PC-3 (cell line): Measurements from ENCODE around the gene AKAP17A.

ENCODE experiments used
- EZH2 ChIP-seq: fragments of 300-600 bp; sonication (generic); IDR thresholded peaks from one replicate; pipeline ENCODE4 v1.6.1; 2017; ENCODE audit warnings: antibody characterized with exemption, mild to moderate bottlenecking, low read length; ENCODE audit not compliant: unreplicated experiment
- EZH2phosphoT487 ChIP-seq: fragments of 300-600 bp; sonication (generic); IDR thresholded peaks from 2 replicates; pipeline ENCODE4 v1.6.1; 2018; ENCODE audit warnings: mild to moderate bottlenecking, antibody characterized with exemption, low read length, borderline replicate concordance
- TF ChIP-seq, protein P1 (sequence below): fragments of 300-600 bp; sonication (generic); conservative IDR thresholded peaks from 2 replicates; pipeline ENCODE4 v1.5.1; 2017; ENCODE audit warnings: antibody characterized with exemption, low read depth, mild to moderate bottlenecking, low read length

DNA sequence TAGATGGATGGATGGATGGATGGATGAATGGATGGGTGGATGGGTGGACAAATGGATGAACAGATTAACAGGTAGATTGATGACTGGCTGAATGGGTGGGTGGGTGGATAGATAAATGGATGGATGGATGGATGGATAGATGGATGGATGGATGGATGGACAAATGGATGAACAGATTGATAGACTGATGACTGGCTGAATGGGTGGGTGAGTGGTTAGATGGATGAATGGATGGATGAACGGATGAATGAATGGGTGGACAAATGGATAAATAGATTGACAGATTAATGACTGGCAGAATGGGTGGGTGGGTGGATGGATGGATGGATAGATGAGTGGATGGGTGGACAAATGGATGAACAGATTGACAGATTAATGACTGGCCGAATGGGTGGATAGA is 13.6 kb upstream of the AKAP17A start:
- TF ChIP-seq, protein P1, sequence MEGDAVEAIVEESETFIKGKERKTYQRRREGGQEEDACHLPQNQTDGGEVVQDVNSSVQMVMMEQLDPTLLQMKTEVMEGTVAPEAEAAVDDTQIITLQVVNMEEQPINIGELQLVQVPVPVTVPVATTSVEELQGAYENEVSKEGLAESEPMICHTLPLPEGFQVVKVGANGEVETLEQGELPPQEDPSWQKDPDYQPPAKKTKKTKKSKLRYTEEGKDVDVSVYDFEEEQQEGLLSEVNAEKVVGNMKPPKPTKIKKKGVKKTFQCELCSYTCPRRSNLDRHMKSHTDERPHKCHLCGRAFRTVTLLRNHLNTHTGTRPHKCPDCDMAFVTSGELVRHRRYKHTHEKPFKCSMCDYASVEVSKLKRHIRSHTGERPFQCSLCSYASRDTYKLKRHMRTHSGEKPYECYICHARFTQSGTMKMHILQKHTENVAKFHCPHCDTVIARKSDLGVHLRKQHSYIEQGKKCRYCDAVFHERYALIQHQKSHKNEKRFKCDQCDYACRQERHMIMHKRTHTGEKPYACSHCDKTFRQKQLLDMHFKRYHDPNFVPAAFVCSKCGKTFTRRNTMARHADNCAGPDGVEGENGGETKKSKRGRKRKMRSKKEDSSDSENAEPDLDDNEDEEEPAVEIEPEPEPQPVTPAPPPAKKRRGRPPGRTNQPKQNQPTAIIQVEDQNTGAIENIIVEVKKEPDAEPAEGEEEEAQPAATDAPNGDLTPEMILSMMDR = no peak
- no peak for TF ChIP-seq EZH2phosphoT487
- no peak for TF ChIP-seq EZH2
